HG02973 (cell line): ENCODE measurements around the gene KIAA0930.
"Not testable (repeated sequence)": the region's sequence is repeated elsewhere in the genome, so short reads cannot be mapped to it uniquely, and the experiment has no call there.

Experiments used
- ATAC-seq: cut with Tn5 transposase; IDR thresholded peaks from one replicate; pipeline ENCODE4 v1.9.1; 2021; ENCODE audit warnings: moderate library complexity; ENCODE audit not compliant: unreplicated experiment

KIAA0930 gene

DNA sequence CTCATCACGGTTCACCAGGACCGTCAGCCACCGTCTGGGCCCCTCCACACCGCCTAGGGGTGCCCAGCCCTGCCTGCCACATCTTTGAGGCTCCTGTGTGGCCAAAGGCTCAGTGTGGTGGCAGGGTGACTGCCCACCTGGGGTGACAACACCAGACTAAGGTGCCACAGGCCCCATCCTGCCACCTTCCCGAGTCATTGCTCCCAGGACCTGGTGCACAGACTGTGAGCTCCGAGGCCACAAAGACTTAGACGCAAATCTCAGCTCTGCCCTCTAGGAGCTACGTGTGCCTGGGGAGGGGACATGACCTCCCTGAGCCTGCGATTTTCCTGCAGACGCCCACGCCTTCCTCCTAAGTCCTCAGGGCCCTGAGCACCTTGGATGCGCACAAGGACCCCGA, 36.5 kb downstream of the KIAA0930 start:
- ATAC-seq: no peak

DNA sequence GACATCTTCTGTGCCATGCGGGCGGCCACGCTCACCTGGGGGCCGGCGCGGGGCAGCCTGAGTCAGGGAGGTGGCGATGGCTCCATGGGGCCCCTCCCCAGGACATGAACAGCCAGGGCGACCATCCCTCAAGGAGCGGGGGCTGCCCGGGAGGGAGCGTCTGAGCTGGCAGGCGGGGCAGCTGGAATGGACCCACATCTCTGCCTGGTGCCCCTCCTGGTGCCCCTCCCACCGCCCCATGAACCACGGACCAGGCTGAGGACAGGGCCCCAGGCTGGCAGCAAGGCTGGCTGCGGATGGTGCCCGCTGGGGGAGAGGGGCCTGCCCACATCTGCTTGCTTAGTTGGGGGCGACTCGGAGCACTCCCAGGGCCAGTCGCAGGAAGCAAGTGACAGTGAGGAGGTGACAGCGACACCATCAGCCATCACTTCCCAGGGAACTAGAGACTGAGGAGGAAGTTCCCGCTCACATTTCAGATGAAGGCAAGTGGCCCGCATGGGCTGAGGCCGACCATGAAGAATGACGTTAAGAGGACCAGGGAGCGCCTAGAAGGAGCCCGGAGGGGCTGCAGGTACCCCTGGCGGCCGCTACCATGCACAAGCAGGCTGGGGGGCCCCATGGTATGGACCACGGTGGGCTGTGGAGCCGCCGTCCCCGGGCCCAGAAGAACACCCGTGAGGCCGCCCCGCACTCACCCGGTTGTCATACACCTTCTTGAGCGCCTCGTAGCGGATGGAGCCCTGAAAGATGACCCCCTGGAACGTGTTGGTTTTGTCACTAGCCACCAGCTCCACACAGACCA, 37.3 kb downstream of the KIAA0930 start:
- no peak for ATAC-seq

DNA sequence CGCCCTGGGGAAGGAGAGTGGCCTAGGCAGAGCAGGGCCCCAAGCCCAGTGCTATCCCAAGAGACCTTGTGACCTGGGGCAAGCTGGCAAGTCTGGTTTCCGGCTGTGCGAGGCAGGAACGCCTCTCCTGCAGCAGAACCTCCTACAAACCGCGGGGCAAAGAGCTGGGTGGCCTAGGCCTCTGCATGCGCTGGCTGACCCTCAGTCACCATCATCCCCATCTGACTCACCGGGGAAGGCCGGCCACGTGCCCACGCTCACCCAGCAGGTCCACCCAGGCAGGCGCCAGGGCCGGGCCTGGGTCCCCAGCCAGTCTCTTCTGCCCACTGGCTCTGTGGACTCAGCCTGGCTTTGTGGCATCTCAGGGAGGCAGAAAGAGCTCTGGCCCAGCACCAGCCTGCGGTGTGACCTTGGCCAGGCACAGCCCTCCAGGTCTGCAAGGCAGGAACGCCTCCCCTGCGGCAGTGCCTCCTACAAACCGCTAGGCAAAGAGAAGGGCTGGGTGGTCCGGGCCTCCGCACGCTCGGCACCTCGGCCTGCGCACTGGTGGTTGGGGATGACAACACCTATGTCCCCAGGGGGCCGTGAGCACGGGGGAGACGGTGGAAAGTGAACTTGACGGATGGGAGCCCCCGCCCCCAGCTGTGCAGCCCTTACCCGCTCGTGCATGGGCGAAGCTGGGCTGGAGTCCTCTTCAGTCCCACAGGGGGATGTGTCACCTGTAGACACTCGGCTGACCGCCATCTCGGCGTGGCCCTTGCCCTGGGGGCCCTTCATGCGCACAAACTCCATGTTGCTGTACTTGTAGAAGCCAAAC, 38.2 kb downstream of the KIAA0930 start:
- ATAC-seq: no peak

DNA sequence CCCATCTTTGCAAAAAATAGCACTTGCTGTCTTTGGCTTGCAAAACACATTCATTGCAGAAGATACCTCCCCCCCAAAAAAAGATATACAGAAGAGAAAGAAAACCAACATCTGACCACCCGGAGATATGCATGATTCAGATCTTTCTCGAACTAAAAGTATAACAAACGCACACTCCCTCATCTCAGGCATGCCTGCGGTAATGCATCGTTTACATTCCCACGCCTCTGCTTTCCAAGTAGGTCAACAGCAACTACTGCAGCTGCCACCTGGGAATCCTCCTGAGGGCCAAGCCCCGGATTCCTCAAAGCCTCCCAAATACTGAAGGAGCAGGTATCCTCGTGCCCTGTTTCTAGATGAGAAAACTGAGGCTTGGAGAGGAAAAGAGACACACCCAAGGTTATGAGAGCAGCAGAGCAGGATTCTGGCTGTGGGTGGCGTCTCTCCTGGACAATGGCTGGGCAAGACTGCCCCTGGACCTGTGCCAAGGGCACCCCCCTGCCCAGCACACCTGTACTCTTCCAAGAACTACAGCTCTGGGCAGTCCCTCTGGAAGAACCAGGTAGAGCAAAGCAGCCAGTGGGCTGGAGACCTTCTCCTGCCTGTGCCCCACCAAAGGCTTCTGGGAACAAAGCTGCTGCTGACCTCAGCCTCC, 38.9 kb downstream of the KIAA0930 start:
- ATAC-seq: no peak

DNA sequence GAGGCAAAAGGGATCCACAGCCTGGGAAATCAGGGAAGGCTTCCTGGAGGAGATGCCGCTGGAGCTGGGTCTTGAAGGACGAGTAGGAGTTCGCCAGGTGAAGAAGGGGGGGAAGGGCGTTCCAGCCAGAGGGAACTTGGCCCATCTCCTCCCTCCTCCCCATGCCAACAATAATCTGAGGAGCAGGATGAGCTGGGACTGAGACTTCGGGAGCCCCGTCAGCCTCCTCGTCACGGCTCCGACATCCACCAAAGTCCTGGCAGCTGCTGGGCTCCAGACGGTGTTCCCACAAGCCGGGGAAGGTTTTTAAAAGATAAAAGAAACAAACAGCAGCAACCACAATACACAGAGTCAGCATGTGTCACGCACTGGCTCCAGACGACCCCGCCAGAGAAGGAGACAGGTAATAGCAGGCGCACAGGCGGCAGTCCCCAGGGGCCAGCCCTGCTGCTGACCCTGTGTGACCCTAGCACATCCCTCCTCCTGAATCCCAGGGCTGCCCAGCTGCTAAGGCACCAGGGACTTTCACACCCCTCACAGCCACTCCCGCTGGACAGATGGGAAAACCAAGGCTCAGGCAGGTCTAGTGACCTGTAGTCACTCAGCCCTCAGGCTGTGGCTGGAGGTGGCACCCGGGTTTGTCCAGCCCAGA, 39.7 kb downstream of the KIAA0930 start:
- no peak for ATAC-seq

DNA sequence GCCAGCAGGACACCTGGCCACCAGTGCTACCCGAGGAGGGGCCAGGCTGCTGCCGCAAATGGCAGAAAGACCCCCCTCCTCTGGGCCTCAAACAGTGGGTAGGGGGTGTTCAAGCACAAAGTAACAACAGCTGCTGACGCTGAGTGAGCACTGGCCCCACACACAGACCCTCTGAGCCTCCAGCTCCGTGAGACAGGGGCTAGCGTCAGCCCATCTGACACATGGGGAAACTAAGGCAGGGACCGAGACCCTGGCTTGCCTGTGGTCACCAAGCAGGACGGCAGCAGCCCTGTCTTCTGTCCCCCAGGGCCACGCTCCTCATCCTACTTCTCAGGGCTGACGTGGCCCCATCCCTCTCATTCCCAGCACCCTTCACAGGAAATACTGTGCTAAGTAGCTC, 40.5 kb downstream of the KIAA0930 start:
- ATAC-seq: no peak

- no peak for ATAC-seq
Measured at GRCh38 chr22:45199723-45200122, 41.0 kb downstream of the KIAA0930 start.

DNA sequence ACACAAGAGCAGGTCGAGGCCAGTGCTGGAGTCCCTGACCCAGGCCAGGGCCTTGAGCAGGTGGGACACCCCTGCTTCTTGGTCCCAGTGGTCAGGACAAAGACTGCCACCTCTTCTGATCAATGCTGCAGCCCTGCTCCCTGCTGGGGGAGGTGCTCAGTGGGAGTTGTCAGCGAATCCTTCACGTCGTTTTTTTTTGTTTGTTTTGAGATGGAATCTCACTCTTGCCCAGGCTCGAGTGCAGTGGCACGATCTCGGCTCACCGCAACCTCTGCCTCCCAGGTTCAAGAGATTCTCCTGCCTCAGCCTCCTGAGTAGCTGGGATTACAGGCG, 42.3 kb downstream of the KIAA0930 start:
- ATAC-seq: no peak

DNA sequence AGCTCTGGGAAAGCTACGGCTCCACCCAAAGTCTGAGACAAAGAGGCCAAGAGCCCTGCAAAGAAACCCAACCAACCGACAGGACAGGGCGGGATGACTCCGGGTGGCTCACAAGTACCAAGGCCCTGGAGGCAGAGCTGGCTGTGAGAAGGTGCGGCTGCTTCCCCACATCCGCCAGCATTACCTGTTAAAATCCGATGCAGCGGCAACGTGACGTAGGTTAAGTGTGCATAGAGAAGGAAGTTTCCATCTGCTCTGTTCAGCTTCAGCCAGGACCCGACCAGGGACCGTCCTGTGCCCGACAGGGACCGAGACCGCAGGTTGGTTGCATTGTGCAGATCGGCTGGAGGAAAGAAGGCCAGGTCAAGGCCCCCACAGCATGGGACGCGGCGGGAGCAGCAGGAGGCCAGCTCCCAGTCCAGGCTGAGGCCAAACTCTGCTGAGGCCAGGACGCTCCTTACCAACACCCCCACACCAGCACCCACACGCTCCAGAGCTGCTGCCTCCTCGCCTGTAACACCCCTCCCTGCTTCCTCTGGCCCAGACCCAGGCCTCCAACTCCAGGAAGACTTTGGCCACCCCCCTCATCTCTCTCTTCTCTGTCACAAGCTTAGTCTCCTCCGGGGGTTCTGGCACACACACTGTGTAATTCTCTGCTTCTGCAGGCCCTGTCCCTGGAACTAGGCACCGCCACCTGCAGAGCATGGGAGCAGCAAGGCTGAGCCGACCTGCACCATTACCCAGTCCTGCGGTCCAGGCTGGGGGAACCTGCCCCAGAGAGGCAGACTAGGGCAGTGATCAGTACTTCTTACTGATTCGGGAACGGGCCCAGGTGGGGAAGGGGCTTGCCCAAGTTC, 42.9 kb downstream of the KIAA0930 start:
- ATAC-seq: no peak

- ATAC-seq: no peak
Measured at GRCh38 chr22:45196926-45197605, 43.6 kb downstream of the KIAA0930 start.

DNA sequence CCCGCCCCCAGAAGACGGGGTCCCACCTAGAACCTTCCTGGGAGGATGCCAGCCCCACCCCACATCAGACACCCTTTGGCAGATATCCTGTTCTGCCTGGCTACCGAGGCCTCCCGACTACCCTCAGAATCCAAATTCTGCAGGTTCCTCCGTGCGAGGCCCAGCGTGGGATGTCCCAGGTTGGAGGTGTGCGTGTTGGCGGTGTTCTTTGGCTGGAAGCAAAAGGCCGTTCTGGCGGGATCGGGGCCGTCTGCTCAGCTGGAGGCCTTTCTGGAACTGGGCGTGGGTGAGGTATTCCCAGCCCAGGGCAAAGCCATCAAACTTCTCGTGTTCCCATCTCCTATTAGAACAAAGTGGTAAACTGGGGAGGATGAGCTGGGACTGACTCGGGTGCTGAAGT, 44.4 kb downstream of the KIAA0930 start:
- ATAC-seq: no peak

DNA sequence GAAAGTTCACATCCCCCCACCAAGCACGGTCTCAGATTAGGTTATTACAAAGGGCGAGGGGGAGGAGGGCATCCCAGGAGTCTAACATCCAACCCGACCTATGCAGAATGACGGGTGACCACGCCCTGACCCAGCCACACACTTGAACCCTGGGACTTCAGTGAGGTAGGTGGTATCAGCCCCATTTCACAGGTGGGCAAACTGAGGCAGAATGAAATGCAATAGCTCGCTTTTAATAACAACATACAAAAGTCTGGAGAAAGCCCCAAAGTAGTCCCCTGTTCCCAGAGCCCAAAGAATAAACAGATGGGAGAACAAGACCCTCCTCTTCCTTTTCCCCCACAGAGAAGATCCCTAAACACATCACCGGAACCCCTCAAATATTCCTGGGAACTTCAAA, 45.1 kb downstream of the KIAA0930 start:
- no peak for ATAC-seq

DNA sequence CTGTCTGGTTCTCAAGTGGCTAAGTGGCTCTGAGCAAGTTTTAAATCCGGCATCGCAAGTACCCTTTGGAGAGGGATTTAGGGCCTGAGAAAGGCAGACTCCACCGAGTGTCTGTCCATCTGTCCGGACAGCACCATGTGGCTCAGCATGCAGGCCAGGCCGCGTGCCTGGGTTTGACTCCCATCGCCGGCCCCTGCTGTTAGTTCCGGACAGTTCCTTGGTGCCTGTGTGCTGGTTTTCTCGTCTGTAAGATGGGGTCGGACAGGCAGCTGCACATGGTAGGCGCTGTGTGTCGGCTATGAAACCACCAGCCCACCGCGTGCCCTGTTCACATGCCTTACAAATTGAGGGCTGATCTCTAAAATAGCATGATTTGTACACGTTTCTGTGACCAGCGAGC, 46.0 kb downstream of the KIAA0930 start:
- no peak for ATAC-seq

DNA sequence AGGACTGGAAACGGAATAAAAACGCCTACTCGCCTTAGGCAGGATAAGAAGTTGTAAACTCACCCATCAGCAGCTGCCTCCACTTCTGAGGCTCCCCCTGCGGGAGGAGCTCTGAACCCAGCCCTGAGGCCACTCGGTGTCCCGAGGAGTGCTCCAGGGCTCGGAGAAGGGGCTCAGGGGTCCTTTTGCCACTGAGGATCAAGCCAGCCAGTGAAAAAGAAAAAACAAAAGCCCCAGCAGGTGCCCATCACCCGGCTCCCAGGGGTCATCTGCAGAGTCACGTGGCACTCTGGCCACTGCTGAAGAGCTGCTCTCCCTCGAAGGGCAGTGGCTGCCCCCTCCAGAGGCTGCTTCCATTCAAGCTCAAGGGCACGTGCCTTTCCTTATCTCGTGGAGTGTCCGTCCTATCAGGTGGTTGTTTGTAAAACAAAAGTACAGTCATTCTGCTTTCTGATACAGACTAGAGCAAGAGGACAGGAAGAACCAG, 48.0 kb downstream of the KIAA0930 start:
- ATAC-seq: no peak

GRCh38 chr22:45191746-45192145, 48.9 kb downstream of the KIAA0930 start:
- not testable (repeated sequence) for ATAC-seq

DNA sequence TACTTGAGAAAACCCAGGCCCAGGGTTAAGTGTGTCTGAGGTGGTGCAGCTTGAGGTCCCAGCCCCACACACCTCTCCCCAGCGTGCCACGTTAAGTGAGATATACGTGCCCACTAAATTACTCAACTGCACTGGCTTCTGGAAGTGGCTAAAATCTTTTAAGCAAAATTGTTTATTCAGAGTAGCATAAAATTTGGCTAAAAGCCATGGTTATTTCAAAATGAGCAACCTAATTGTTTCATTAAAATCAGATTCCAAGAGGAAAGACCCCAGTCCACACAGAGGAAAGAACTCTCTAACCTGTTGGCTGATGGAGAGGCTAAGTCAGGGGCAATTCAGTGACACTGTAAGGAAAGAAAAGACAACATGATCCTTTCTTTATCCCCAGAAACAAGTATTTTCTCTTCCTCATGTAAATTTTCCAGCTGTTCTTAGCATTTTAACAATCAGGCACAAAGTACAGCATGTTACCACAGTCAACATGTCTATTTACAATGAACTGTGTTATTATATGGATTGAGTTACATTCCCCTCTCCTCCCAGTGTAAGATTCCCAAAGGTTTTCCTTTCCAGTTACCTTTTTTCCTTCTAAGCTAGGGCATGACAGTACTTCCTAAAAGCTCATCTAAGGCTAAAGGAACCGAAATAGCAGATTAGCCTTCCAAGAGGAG, 50.4 kb downstream of the KIAA0930 start:
- no peak for ATAC-seq

- no peak for ATAC-seq
Measured at GRCh38 chr22:45188779-45189178, 51.9 kb downstream of the KIAA0930 start.

GRCh38 chr22:45187891-45188290, 52.8 kb downstream of the KIAA0930 start:
- ATAC-seq: no peak
